ENCODE measurements around the gene JMJD7. TPM values are rescaled to one million over a fixed set of nuclear protein-coding genes. Genes with fewer than 3 reads are reported as not detected.

Gene JMJD7
- total RNA-seq, 2 experiments from 2014 or later: 3.0 to 14.1 TPM

DNA sequence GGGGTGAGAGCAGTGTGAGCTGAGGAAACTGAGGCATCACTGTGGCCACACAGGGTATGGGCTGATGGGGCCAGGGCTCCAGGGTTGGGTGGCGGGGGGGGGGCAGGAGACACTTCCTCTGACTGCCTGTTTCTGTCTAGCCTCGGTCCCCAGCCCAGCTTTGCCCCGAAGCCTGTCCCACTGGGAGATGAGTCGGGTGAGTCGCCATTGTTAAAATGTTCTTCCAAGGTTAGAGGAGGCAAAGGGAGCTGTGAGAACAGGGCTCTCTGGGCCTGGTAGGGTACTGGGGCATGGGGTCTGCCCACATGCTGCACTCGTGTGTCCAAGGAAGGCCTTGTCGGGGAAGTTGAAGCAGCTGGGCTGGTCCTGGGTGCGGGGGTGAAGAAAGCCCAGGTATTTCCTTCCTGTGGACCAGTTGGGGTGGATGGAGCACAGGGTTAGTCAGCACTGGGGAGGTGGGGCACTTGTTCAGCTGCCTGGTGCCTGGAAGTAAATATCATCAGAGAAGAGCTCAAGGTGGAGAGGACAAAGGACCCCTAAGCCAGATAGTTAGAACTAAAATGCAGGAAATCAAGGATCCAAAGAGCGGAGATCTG is 8.3 kb upstream of the JMJD7 start:
- ChIA-PET POLR2A (no interaction called here), CTCF (ENCODE audit: unreplicated experiment) (no interaction called here)
- Histone ChIP-seq H3K79me2 (ENCODE audit: insufficient read depth, low read depth, low read length) (no peaks in the 10 kb centered on the region), H3K4me1 (ENCODE audit: insufficient read depth, low read length, poor library complexity, severe bottlenecking) (no peaks in the 10 kb centered on the region), H3K9me3 (ENCODE audit: low read length) (no peaks in the 10 kb centered on the region), H3K4me2 (ENCODE audit: low read length) (no peak overlapping the region), H4K20me1 (ENCODE audit: insufficient read depth, low read length) (no peaks in the 10 kb centered on the region), H3K27ac (ENCODE audit: low read depth, low read length, poor library complexity, severe bottlenecking) (no peak overlapping the region), H3K9me2 (ENCODE audit: insufficient read depth, low read length) (no peaks in the 10 kb centered on the region), H3K36me3 (ENCODE audit: insufficient read depth, low read length) (no peaks in the 10 kb centered on the region), H2AFZ (ENCODE audit: low read length) (no peak overlapping the region), H3K4me3 (ENCODE audit: low read depth, low read length, poor library complexity, severe bottlenecking) (no peak overlapping the region)
- TF ChIP-seq, protein P1, sequence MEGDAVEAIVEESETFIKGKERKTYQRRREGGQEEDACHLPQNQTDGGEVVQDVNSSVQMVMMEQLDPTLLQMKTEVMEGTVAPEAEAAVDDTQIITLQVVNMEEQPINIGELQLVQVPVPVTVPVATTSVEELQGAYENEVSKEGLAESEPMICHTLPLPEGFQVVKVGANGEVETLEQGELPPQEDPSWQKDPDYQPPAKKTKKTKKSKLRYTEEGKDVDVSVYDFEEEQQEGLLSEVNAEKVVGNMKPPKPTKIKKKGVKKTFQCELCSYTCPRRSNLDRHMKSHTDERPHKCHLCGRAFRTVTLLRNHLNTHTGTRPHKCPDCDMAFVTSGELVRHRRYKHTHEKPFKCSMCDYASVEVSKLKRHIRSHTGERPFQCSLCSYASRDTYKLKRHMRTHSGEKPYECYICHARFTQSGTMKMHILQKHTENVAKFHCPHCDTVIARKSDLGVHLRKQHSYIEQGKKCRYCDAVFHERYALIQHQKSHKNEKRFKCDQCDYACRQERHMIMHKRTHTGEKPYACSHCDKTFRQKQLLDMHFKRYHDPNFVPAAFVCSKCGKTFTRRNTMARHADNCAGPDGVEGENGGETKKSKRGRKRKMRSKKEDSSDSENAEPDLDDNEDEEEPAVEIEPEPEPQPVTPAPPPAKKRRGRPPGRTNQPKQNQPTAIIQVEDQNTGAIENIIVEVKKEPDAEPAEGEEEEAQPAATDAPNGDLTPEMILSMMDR (conservative IDR thresholded peaks at IDR 0.05; ENCODE audit: low read length): no peak
- no peak for TF ChIP-seq EZH2phosphoT487 (IDR thresholded peaks at IDR 0.05; ENCODE audit: borderline replicate concordance, low read depth, low read length)
- BruUV-seq (replicated peaks): no TSS peak
- DNase-seq (ENCODE audit: low spot score): no peak
- intact Hi-C loops (cut with micrococcal nuclease; ENCODE audit: unreplicated experiment): no loop called here

DNA sequence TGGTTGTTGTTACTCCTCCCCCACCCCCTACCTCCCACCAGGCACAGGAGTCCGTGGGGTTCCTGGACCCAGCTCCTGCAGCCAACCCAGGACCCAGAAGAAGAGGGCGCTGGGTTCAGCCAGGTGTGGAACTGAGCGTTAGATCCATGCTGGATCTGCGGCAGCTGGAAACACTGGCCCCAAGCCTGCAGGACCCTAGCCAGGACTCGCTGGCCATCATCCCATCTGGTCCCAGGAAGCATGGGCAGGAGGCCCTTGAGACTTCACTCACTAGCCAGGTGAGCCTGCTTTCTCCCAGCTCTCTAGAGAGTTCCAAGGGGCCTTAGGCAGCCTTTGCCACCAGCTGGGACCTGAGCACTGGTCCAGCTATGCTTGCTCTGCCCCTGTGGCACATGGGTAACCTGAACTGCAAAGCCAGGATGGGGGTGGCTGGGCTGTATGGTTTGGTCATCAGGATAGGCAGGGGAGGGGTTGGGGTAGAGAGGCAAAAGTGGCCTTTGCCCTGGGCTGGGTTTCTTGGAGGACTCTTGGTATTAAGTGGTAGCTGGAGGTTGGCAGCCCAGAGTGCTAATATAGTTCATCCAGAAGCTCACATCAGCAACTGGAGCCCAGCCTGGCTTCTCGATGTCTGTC is 7.0 kb upstream of the JMJD7 start:
- ChIA-PET POLR2A (interaction anchor here (0.6 kb wide), 1 partner anchor 62 kb away, joined by 3 read pairs; no protein-coding TSS in a partner anchor), CTCF (ENCODE audit: unreplicated experiment) (no interaction called here)
- H3K9me2 ChIP-seq (ENCODE audit: insufficient read depth, low read length): no peaks in the 10 kb centered on the region
- intact Hi-C loops (cut with micrococcal nuclease; ENCODE audit: unreplicated experiment): no loop called here
- H3K4me2 ChIP-seq (ENCODE audit: low read length): no peak overlapping the region
- no TSS peak for BruUV-seq (replicated peaks)
- no peaks in the 10 kb centered on the region for H3K4me1 ChIP-seq (ENCODE audit: insufficient read depth, low read length, poor library complexity, severe bottlenecking)
- no peaks in the 10 kb centered on the region for H4K20me1 ChIP-seq (ENCODE audit: insufficient read depth, low read length)
- no peaks in the 10 kb centered on the region for H3K9me3 ChIP-seq (ENCODE audit: low read length)
- no peaks in the 10 kb centered on the region for H3K36me3 ChIP-seq (ENCODE audit: insufficient read depth, low read length)
- DNase-seq (ENCODE audit: low spot score): no peak
- H2AFZ ChIP-seq (ENCODE audit: low read length): no peak overlapping the region
- no peaks in the 10 kb centered on the region for H3K79me2 ChIP-seq (ENCODE audit: insufficient read depth, low read depth, low read length)
- TF ChIP-seq EZH2phosphoT487 (IDR thresholded peaks at IDR 0.05; ENCODE audit: borderline replicate concordance, low read depth, low read length): no peak
- TF ChIP-seq, protein P1 (conservative IDR thresholded peaks at IDR 0.05; ENCODE audit: low read length): no peak
- H3K27ac ChIP-seq (ENCODE audit: low read depth, low read length, poor library complexity, severe bottlenecking): no peak overlapping the region
- no peak overlapping the region for H3K4me3 ChIP-seq (ENCODE audit: low read depth, low read length, poor library complexity, severe bottlenecking)

DNA sequence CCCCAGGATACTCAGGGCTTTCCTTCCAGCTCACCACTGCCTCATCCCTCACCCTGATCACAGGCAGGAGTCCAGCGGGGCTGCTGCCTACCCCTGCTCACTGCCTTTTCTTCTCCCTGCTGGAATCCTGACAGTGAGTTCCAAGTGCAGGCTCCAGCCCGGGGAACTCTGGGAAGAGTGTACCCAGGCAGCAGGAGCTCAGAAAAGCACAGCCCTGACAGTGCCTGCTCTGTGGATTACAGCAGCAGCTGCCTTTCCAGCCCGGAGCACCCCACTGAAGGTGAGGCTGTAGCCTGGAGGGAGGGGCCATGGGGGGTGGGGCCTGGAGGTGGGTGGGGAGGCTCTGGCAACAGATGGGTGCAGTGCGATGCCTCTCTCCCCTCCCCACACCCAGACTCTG is 6.1 kb upstream of the JMJD7 start:
- Histone ChIP-seq H3K4me1 (ENCODE audit: insufficient read depth, low read length, poor library complexity, severe bottlenecking) (no peaks in the 10 kb centered on the region), H4K20me1 (ENCODE audit: insufficient read depth, low read length) (no peaks in the 10 kb centered on the region), H3K79me2 (ENCODE audit: insufficient read depth, low read depth, low read length) (no peaks in the 10 kb centered on the region), H2AFZ (ENCODE audit: low read length) (no peak overlapping the region), H3K4me2 (ENCODE audit: low read length) (no peak overlapping the region), H3K27ac (ENCODE audit: low read depth, low read length, poor library complexity, severe bottlenecking) (no peak overlapping the region), H3K36me3 (ENCODE audit: insufficient read depth, low read length) (no peaks in the 10 kb centered on the region), H3K4me3 (ENCODE audit: low read depth, low read length, poor library complexity, severe bottlenecking) (no peak overlapping the region), H3K9me3 (ENCODE audit: low read length) (no peaks in the 10 kb centered on the region), H3K9me2 (ENCODE audit: insufficient read depth, low read length) (no peaks in the 10 kb centered on the region)
- DNase-seq (ENCODE audit: low spot score): no peak
- BruUV-seq (replicated peaks): no TSS peak
- TF ChIP-seq, protein P1 (conservative IDR thresholded peaks at IDR 0.05; ENCODE audit: low read length): no peak
- TF ChIP-seq EZH2phosphoT487 (IDR thresholded peaks at IDR 0.05; ENCODE audit: borderline replicate concordance, low read depth, low read length): no peak
- CTCF ChIA-PET (ENCODE audit: unreplicated experiment): interaction anchor here (0.6 kb wide), 1 partner anchor 1320 kb away, joined by 6 read pairs; no protein-coding TSS in a partner anchor
- POLR2A ChIA-PET: no interaction called here
- intact Hi-C loops (cut with micrococcal nuclease; ENCODE audit: unreplicated experiment): no loop called here
